HG02623 (cell line): ENCODE results near the gene SHOC2.

Experiments used
- ATAC-seq: cut with Tn5 transposase; IDR thresholded peaks from one replicate; pipeline ENCODE4 v1.9.1; 2021; ENCODE audit warnings: moderate library complexity; ENCODE audit not compliant: unreplicated experiment

SHOC2 gene

GRCh38 chr10:110979611-110980010 is 60.2 kb downstream of the SHOC2 start:
- ATAC-seq = no peak

GRCh38 chr10:110980807-110981206 is 61.4 kb downstream of the SHOC2 start:
- ATAC-seq = no peak

- ATAC-seq = no peak
These were observed 64.1 kb downstream of the SHOC2 start for GRCh38 chr10:110983466-110983865.

DNA sequence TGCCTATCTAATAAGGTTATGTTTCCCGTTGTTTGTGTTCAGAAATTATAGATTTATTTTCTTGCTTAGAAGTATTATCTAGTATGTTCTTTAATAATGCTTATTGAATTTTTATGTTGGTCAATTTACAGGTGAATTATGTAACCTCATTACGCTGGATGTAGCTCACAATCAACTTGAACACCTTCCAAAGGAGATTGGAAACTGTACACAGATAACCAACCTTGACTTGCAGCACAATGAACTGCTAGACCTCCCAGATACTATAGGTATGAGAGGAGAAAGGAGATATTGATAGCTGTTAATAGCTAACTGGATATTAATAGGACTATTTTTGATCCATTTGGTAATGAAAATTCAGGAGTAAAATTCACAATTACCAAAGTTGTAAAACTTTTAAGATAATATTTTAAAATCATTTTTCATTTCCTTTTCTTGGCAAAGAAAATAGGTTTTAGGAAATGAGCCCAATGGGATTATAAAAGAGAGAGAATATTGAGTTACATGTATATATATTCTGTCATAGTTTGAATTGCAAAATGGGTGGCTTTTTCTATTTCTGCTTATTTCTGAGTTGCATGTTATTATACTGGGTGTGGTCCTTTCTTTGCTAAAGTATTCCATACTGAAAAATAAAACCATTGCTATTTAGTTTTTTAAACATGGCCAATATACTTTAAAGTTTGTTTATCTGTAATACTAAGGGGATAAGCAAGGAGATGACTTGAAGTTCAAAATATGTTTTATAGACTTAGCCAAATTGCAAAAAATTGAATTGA is 66.3 kb downstream of the SHOC2 start:
- no peak for ATAC-seq

DNA sequence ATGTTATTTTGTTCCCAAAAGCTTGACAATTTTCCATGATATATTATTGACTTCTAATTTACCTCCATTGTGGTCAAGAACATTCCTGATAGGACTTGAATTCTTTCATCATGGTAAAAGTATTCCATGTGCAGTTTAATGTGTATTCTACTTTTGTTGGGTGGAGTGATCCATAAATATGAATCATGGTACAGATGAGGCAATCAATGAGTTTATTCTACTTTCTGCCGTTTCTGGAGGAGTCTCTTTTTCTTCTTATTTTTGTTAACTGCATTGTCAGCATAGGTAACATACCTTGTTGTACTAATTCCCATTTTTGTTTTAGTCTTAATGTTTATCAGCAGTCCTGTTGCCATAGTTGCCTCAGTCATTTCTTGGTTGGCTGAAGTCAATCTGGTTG is 69.6 kb downstream of the SHOC2 start:
- ATAC-seq = no peak

DNA sequence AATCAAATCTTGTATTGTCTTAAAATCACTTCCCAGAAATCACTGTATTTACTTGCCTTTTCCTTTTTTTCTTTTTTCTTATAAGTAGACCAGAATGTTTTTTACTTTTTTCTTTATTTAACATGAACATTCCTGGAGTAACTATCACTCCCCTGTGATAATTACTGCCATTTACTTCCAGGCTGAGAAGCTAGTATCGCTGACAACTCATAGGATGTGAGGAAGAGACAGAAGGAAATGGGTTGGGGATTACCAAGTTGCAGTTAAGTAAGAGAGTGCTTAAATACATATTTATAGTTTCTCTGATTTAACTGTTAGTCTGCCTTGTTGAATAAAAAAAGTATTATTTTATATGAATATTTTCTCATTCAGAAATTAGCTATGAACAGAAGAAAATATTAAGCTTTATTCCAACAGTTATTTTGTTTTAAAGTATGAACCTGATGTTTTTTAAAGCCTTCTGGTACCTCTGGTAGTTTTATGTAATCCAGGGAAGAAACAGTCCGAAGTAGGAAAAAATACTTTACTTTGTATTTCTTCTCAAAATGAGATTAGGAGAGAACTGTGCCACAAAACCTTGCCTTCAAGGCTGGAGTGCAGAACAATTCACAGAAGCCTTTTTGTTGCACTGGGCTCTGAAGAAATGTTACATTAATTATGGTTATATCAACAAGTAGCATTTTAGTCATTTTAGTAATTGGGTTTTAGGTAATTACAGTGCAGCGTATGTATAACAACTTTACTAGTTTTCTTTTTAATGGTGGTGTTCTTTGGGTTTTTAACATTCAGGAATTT is 72.8 kb downstream of the SHOC2 start:
- no peak for ATAC-seq

DNA sequence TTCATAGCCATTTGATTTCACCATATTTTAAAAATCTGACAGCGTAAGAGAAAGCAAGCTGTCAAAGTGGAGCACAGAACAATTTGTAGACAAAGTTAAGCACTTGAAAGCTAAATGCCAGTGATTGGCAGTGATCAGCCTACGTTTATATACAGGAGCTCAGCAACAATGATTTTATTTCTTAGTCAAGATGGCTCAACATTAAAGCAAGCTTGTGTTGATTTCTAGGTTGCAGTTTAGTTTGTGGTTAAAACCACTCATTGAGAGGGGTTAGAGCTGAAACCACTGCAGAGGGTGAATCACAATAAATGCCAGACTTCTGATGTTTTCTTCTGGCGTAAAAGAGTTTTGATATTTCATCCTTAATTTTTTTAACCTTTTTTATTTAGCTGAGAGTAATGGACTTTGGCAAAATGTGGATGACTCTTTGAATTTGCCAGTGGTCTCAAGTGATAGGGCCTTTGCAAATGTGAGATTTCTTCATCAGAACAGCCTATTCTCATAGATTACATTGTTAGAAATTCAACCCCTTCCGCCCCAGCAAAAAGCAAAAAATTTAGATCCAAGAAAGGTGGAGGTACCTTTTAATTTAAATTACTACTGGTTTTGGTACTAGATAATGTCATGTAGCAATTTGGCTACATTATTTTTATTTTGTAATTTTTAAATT is 73.8 kb downstream of the SHOC2 start:
- ATAC-seq = no peak

DNA sequence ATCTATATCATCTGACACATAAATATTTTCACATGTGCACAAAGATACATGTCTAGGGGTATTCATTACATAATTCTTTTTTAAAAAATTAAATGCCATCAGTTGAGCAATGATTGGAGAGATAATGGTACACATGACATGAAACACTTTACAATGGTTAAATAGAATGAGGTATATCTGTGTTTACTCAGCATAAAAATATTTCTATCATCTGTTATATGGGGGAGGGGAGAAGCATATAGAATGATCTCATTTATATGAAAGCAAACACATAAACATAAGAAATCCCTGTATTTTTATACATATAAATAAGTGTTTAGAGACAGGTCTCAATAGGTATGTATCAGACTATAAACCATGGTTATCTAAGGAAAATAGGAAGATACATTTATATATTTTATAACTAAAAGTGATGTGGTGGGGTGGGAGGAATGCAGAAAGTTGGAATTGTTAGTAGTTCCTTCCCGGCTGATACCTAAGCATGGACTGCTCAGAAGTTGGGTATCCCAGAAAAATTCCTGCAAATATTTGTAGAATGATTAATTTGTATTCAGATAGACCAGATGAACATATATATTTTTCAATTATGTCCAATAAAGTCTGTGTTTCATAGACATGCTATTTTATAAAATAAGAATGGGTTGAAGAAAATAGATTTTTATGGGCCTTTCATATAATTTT is 75.1 kb downstream of the SHOC2 start:
- ATAC-seq = no peak

DNA sequence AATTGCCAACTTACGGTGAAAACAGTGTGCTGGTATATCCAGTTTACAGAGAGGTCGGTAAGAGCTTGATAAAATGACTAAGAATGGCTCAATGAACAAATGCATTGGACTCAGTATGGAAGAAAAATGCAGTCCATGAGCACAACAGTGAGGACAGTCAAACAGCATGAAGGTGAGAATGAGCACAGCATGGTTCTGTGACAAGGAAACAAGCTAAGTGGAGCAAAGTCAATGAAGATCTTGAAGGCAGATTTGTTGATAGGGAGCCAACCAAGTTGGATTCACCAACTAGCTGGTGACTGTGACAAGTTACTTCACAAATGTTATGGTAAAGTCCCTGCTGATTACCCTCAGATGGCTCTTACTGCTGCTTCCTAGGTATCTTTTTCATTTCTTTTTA is 75.9 kb downstream of the SHOC2 start:
- no peak for ATAC-seq

- ATAC-seq = no peak
These were observed 76.9 kb downstream of the SHOC2 start for GRCh38 chr10:110996256-110996655.

- no peak for ATAC-seq
These were observed 84.6 kb downstream of the SHOC2 start for GRCh38 chr10:111004016-111004415.

- ATAC-seq = no peak
These were observed 88.1 kb downstream of the SHOC2 start for GRCh38 chr10:111007486-111007885.

GRCh38 chr10:111015181-111015580 is 95.8 kb downstream of the SHOC2 start:
- no peak for ATAC-seq

DNA sequence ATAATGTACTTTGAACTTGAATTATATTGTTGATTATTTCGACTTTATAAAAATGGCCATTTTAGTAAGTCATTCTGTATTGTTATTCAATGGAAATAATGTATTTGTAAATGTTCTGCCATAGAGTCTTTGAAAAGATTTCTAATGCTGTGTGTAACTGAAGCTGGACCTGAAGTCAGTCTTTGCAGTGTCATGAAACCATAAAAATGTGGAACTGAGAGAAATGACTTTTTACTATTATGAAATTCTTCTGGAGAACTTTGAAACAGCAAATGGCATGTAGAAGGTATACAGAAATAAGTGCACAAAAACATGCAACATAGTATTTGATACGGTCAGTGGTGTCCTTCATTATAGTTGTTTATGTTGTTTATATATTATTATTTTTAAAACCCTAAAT is 97.7 kb downstream of the SHOC2 start:
- ATAC-seq = no peak

DNA sequence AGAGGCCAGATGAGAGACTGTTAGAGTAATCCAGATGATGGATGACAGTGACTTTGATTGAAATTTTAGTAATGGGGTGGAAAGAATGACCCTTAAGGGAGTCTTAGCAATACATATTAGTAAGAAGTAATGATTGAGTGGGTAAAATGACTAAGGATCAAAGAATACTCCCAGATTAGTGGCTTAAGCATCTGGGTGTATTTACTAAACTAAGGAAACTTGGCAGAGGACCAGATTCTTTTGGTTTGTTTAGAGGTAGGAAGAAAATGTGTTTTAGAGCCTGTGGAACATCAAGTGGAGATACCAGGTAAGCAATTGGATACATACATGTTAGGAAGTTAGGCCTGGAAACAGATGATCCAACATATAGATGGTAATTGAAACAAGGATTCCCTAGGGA is 98.6 kb downstream of the SHOC2 start:
- ATAC-seq = no peak

GRCh38 chr10:111023060-111023459 is 103.7 kb downstream of the SHOC2 start:
- ATAC-seq = no peak

DNA sequence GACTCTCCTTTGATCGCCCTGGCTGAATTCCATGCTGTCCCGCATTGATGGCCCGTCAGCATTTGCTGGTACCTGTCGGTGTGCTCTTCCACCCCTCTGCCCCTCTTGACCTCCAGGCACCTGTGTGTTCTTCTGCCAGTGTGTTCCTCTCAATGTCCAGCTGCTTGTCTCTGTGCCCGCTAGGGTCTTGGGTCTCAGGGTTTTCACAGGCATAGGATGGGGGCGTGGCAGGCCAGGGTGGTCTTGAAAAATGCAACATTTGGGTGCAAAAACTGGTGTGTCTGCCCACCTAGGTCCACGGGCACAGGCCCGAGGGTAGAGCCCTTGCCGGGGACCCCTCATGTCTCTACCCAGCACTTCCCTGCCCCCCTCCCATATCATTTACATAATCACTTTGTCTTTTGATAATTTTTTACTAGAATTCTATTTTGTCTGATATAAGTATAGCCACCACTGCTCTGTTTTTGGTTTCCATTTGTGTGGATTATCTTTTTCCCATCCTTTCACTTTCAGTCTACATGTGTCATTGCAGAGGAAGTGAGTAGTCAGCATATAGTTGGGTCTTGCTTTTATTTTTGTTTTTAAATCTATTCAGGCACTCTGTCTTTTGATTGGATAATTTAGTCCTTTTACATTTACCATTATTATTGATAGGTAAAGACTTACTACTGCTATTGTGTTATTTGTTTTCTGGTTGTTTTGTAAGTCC is 110.8 kb downstream of the SHOC2 start:
- ATAC-seq = peak; percentile 64

- ATAC-seq = no peak
These were observed 115.3 kb downstream of the SHOC2 start for GRCh38 chr10:111034598-111035310.

DNA sequence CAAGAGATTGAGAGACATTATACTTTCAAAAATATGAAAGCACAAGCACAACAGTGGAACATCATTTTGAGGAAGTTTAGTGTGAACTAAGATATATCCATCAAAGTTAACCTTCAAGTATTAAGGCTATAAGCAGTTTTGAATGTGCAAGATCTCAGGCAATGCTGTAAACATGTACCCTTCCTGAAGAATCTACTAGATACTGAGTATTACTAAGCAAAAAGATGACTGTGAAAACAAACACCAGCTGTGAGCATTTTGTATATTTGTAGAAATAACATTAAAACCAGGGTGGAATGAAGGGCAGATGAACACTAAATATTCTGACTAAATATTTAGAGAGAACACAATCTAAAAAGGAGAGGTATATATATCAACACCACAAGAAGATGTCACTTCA is 116.1 kb downstream of the SHOC2 start:
- ATAC-seq = no peak

- no peak for ATAC-seq
These were observed 118.5 kb downstream of the SHOC2 start for GRCh38 chr10:111037858-111038257.
